K562 (cell line): ENCODE measurements around the gene CRYBG2. TPM values are rescaled to one million over a fixed set of nuclear protein-coding genes. Genes with fewer than 3 reads are reported as not detected.

Experiments used
- ATF2 ChIP-seq: sonication (generic); formaldehyde crosslinking; IDR thresholded peaks from 2 replicates; pipeline ENCODE4 v1.8.1; 2022; ENCODE audit warnings: missing genetic modification reagents
- CHD4 ChIP-seq: fragments of 200-600 bp; sonication (generic); IDR thresholded peaks from 3 replicates; pipeline ENCODE4 v1.6.1; 2012; ENCODE audit warnings: low read depth, mild to moderate bottlenecking, mixed read lengths, low read length, inconsistent platforms; ENCODE audit not compliant: insufficient read depth, insufficient replicate concordance, poor library complexity, severe bottlenecking
- DLX4 ChIP-seq: fragments of 250-450 bp; sonication (Bioruptor Pico); IDR thresholded peaks from 2 replicates; pipeline ENCODE4 v1.6.1; 2021; ENCODE audit warnings: mild to moderate bottlenecking
- ESRRB ChIP-seq: fragments of 250-450 bp; sonication (Bioruptor Pico); IDR thresholded peaks from 2 replicates; pipeline ENCODE4 v1.5.0; 2020; ENCODE audit warnings: mild to moderate bottlenecking, moderate library complexity, borderline replicate concordance
- HDAC2 ChIP-seq: fragments of 450-650 bp; IDR thresholded peaks from 2 replicates; pipeline ENCODE4 v1.6.1; 2016; ENCODE audit warnings: mild to moderate bottlenecking
- HMBOX1 ChIP-seq: sonication (generic); IDR thresholded peaks from 2 replicates; pipeline ENCODE4 v1.6.1; 2016
- ILK ChIP-seq: fragments of 450-650 bp; IDR thresholded peaks from 2 replicates; pipeline ENCODE4 v1.6.1; 2016; ENCODE audit warnings: missing genetic modification characterization, low read depth, mild to moderate bottlenecking, missing compliant biosample characterization, moderate library complexity, borderline replicate concordance
- KDM1A ChIP-seq, 2 experiments: fragments of 450-650 bp; IDR thresholded peaks; 2 replicates each; pipeline ENCODE4 v1.6.1; 2016; ENCODE audit warnings: mild to moderate bottlenecking in 2 of 2
- MAZ ChIP-seq, 2 experiments: fragments of 450-650 bp in 1 of 2; sonication (generic) in 1 of 2; formaldehyde crosslinking; IDR thresholded peaks in 1 of 2; conservative IDR thresholded peaks in 1 of 2; 2 replicates each; pipeline versions ENCODE4 v1.4.0 to v1.5.0; 2020; ENCODE audit warnings: mild to moderate bottlenecking in 1 of 2, missing genetic modification reagents in 1 of 2
- MBD2 ChIP-seq: sonication (generic); IDR thresholded peaks from 2 replicates; pipeline ENCODE4 v1.6.1; 2016; ENCODE audit warnings: low read depth, borderline replicate concordance
- POLR2A ChIP-seq: fragments of 450-650 bp; conservative IDR thresholded peaks from 2 replicates; pipeline ENCODE4 v1.6.1; 2016
- PTTG1 ChIP-seq: fragments of 450-650 bp; IDR thresholded peaks from 2 replicates; pipeline ENCODE4 v1.6.1; 2016; ENCODE audit warnings: low read depth, mild to moderate bottlenecking, missing genetic modification characterization, missing compliant biosample characterization
- RBFOX2 ChIP-seq: fragments of 200-400 bp; formaldehyde crosslinking; IDR thresholded peaks from 2 replicates; pipeline ENCODE4 v1.6.1; 2017; ENCODE audit warnings: low read depth, mild to moderate bottlenecking, low read length, moderate library complexity
- RBM22 ChIP-seq: fragments of 200-400 bp; formaldehyde crosslinking; IDR thresholded peaks from 2 replicates; pipeline ENCODE4 v1.6.1; 2018; ENCODE audit warnings: low read length, low read depth; ENCODE audit not compliant: poor library complexity, severe bottlenecking
- SMARCA5 ChIP-seq: fragments of 450-650 bp; IDR thresholded peaks from 2 replicates; pipeline ENCODE4 v1.6.1; 2016
- SP2 ChIP-seq: IDR thresholded peaks from 2 replicates; pipeline ENCODE4 v1.6.1; 2011; ENCODE audit warnings: mild to moderate bottlenecking, low read depth, low read length, moderate library complexity; ENCODE audit not compliant: poor library complexity, severe bottlenecking; ENCODE audit errors: extremely low read depth
- STAG1 ChIP-seq: sonication (generic); formaldehyde crosslinking; IDR thresholded peaks from 2 replicates; pipeline ENCODE4 v1.5.0; 2020; ENCODE audit warnings: missing genetic modification reagents, borderline replicate concordance
- TBL1XR1 ChIP-seq, 2 experiments: IDR thresholded peaks; 2 replicates each; pipeline ENCODE4 v1.6.1; 2012; ENCODE audit warnings: improper control_type of control experiment in 2 of 2, low read length in 2 of 2, mild to moderate bottlenecking in 1 of 2
- ZC3H8 ChIP-seq: fragments of 450-650 bp; IDR thresholded peaks from 2 replicates; pipeline ENCODE4 v1.6.1; 2017
- ZFP30 ChIP-seq: fragments of 250-450 bp; sonication (Bioruptor Pico); IDR thresholded peaks from 2 replicates; pipeline ENCODE4 v1.8.0; 2022; ENCODE audit warnings: moderate library complexity, mild to moderate bottlenecking, inconsistent platforms, borderline replicate concordance
- ZFPM2 ChIP-seq: fragments of 250-450 bp; sonication (Bioruptor Pico); IDR thresholded peaks from 2 replicates; pipeline ENCODE4 v1.5.1; 2022; ENCODE audit warnings: mild to moderate bottlenecking
- ZFX ChIP-seq: sonication (generic); formaldehyde crosslinking; IDR thresholded peaks from 2 replicates; pipeline ENCODE4 v1.8.0; 2022; ENCODE audit warnings: mild to moderate bottlenecking, missing genetic modification reagents, moderate library complexity
- ZNF124 ChIP-seq: sonication (generic); formaldehyde crosslinking; IDR thresholded peaks from 2 replicates; pipeline ENCODE4 v1.8.1; 2022; ENCODE audit warnings: missing genetic modification reagents
- ZNF717 ChIP-seq: fragments of 250-450 bp; sonication (Bioruptor Pico); IDR thresholded peaks from 2 replicates; pipeline ENCODE4 v1.5.0; 2021
- ZNF75A ChIP-seq: fragments of 450-650 bp; formaldehyde crosslinking; IDR thresholded peaks from 2 replicates; pipeline ENCODE4 v1.4.0; 2020; ENCODE audit warnings: mild to moderate bottlenecking
- polyA plus RNA-seq, 8 experiments: library from polyadenylated mRNA; depleted of rRNA in 4 of 8; stranded (reverse) in 5 of 8; unstranded in 3 of 8; fragments of >200 nt; fragmentation: Nextera tagmentation in 2 of 8; fragmentation: Illumina TruSeq in 1 of 8; extraction: Ambion mirVana in 2 of 8; extraction: Trizol in 1 of 8; gene quantifications; 2 replicates each; pipeline versions ENCODE4 v1.2.1 to v1.2.3, GENCODE V29; 2011 to 2014; ENCODE audit warnings: inconsistent platforms in 1 of 8, missing spikeins in 1 of 8
- total RNA-seq, 7 experiments: library from RNA; depleted of rRNA in 6 of 7; stranded (reverse); fragments of >200 nt in 6 of 7; fragmentation: Illumina TruSeq in 2 of 7; extraction: Trizol in 2 of 7; gene quantifications; 2 replicates each; pipeline versions ENCODE4 v1.2.1 to v1.2.3, GENCODE V29; 2011 to 2021; ENCODE audit warnings: low replicate concordance in 1 of 7
- TF ChIP-seq, protein P1 (sequence below): fragments of 450-650 bp; IDR thresholded peaks from 2 replicates; pipeline ENCODE4 v1.7.0; 2016; ENCODE audit warnings: borderline replicate concordance

Gene CRYBG2
- total and polyA plus RNA-seq, 9 of the 15 experiments (the other 6 are each of a cell fraction or from before 2014, with no cell fraction given): 0.39 to 8.5 (median 3.7) TPM

DNA sequence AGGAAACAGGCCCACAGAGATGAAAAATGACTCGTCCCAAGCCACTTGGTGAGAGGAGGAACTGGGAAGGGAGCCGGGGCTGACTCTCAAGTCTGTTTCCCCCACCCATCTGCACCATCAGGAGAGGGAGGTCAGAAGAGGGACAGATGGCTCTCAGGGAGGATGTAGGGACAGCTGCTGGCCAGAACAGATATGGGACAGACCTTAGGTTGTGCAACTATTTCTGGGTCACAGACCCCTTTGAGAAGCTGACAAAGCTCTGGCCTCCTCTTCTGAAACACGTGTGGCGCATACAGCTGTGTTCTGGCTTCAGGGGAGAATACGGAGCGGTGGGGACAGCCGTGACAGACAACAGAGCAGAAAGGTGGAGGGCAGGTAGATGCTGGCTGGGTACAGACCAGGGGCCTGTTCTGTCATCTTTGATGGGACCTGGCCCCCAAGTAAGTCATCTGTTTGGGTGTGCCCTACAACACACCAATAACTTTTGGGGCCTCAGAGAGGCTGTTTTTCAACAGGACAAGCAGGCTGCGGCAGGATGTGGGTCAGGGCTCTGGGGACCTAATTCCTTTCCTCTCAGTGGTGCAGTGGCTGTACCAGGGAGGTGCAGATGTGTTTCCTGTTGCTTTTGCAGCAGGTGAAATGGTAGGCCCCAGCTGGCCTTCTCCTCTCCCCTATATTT is 66.8 kb downstream of the CRYBG2 start (continued):
- TF ChIP-seq SP2 (no peak), TBL1XR1 (IDR thresholded peaks at IDR 0.05; ENCODE audit: low read length in 2 of 2) (peak; percentile 57 to 96; a peak in 2 of 4 replicates), ZFP30 (CRISPR knock-in tag) (no peak), ZNF124 (CRISPR knock-in tag) (no peak), STAG1 (CRISPR knock-in tag) (no peak), RBM22 (no peak), ZC3H8 (no peak), ZFPM2 (CRISPR knock-in tag) (no peak), ZNF75A (CRISPR knock-in tag) (no peak), ATF2 (CRISPR knock-in tag) (no peak), MAZ (CRISPR knock-in tag; conservative IDR thresholded peaks at IDR 0.05 in 1 of 2, IDR thresholded peaks at IDR 0.05 in 1 of 2) (peak; percentile 56 to 63; a peak in 1 of 4 replicates), PTTG1 (tag) (no peak), RBFOX2 (no peak), CHD4 (no peak), ZNF717 (CRISPR knock-in tag) (no peak), SMARCA5 (no peak), HMBOX1 (no peak), KDM1A (IDR thresholded peaks at IDR 0.05) (peak; percentile 83 to 91), DLX4 (CRISPR knock-in tag) (no peak), ZFX (peak; percentile 41; the same call in 1 of the 2 replicates), ESRRB (CRISPR knock-in tag) (no peak), POLR2A (no peak), ILK (tag) (no peak), MBD2 (peak; percentile 67; the same call in 1 of the 2 replicates), HDAC2 (peak; percentile 86; the same call in 1 of the 2 replicates)
- TF ChIP-seq, protein P1, sequence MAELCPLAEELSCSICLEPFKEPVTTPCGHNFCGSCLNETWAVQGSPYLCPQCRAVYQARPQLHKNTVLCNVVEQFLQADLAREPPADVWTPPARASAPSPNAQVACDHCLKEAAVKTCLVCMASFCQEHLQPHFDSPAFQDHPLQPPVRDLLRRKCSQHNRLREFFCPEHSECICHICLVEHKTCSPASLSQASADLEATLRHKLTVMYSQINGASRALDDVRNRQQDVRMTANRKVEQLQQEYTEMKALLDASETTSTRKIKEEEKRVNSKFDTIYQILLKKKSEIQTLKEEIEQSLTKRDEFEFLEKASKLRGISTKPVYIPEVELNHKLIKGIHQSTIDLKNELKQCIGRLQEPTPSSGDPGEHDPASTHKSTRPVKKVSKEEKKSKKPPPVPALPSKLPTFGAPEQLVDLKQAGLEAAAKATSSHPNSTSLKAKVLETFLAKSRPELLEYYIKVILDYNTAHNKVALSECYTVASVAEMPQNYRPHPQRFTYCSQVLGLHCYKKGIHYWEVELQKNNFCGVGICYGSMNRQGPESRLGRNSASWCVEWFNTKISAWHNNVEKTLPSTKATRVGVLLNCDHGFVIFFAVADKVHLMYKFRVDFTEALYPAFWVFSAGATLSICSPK: no peak
